H1 (cell line): ENCODE results near the gene NOC4L. TPM values are rescaled to one million over a fixed set of nuclear protein-coding genes. Genes with fewer than 3 reads are reported as not detected.

ENCODE experiments used
- CTCF ChIA-PET: fragments of 300-600 bp; sonication (Branson Sonifier 250); formaldehyde crosslinking; loops from one replicate; lab custom pipeline; 2021; ENCODE audit not compliant: partially characterized antibody; lab: Charles Lee
- POLR2A ChIA-PET: fragments of 300-600 bp; sonication (Branson Sonifier 250); formaldehyde crosslinking; loops from one replicate; lab custom pipeline; 2021; ENCODE audit warnings: inconsistent platforms; ENCODE audit not compliant: partially characterized antibody; lab: Charles Lee
- DNase-seq, 2 experiments: peaks; one replicate each; pipeline versions ENCODE4 v3.0.0 to v3.0.0-alpha.2; 2010 to 2022; ENCODE audit warnings: low spot score in 2 of 2, low read depth in 1 of 2, mixed read lengths in 1 of 2
- FAIRE-seq: peaks from 2 replicates; lab custom pipeline; 2011; peaks lifted over from hg19 to GRCh38; lab: Jason Lieb, UNC
- H2AFZ ChIP-seq: 2 replicates; pipeline ENCODE4 v1.8.1; 2012; ENCODE audit warnings: low read length, inconsistent platforms
- H2AK5ac ChIP-seq: 2 replicates; pipeline ENCODE4 v1.6.1; 2013; ENCODE audit warnings: low read depth, low read length
- H2BK120ac ChIP-seq: replicated peaks from 2 replicates; pipeline ENCODE3; 2013; ENCODE audit warnings: low read depth, low read length, inconsistent platforms
- H2BK12ac ChIP-seq: 2 replicates; pipeline ENCODE4 v1.6.1; 2013; ENCODE audit warnings: low read depth, low read length
- H2BK15ac ChIP-seq: 2 replicates; pipeline ENCODE4 v1.6.1; 2013; ENCODE audit warnings: low read length
- H2BK20ac ChIP-seq: 2 replicates; pipeline ENCODE4 v1.6.1; 2013; ENCODE audit warnings: low read length
- H2BK5ac ChIP-seq: 2 replicates; pipeline ENCODE4 v1.6.1; 2013; ENCODE audit warnings: low read depth, low read length
- H3K14ac ChIP-seq: 2 replicates; pipeline ENCODE4 v1.6.1; 2013; ENCODE audit warnings: inconsistent platforms; ENCODE audit not compliant: insufficient read length
- H3K18ac ChIP-seq: 2 replicates; pipeline ENCODE4 v1.6.1; 2013; ENCODE audit warnings: low read length; ENCODE audit errors: extremely low read depth
- H3K23ac ChIP-seq: 2 replicates; pipeline ENCODE4 v1.6.1; 2013; ENCODE audit warnings: inconsistent platforms; ENCODE audit not compliant: insufficient read length
- H3K23me2 ChIP-seq: 2 replicates; pipeline ENCODE4 v1.6.1; 2013; ENCODE audit warnings: low read depth, low read length
- H3K27ac ChIP-seq: 2 replicates; pipeline ENCODE4 v1.6.1; 2011; ENCODE audit warnings: low read depth, low read length, inconsistent platforms
- H3K27me3 ChIP-seq, 4 experiments: replicated peaks in 1 of 4; 1 replicate in 1 of 4; 2 replicates in 3 of 4; pipeline versions ENCODE4 v1.6.1 to v1.8.1; 2011 to 2013; ENCODE audit warnings: low read length in 3 of 4, mild to moderate bottlenecking in 3 of 4, inconsistent platforms in 2 of 4, mixed read lengths in 2 of 4, moderate library complexity in 1 of 4; ENCODE audit not compliant: control insufficient read depth in 3 of 4, insufficient read depth in 3 of 4; ENCODE audit errors: extremely low read depth in 1 of 4
- H3K36me3 ChIP-seq, 4 experiments: 2 replicates each; pipeline versions ENCODE4 v1.6.1 to v1.8.1; 2011 to 2013; ENCODE audit warnings: mild to moderate bottlenecking in 4 of 4, low read length in 3 of 4, moderate library complexity in 2 of 4, control low read depth in 1 of 4, inconsistent platforms in 1 of 4; ENCODE audit not compliant: insufficient read depth in 4 of 4, control insufficient read depth in 2 of 4
- H3K4ac ChIP-seq: replicated peaks from 2 replicates; pipeline ENCODE3; 2013; ENCODE audit warnings: low read length, low read depth, mixed read lengths, inconsistent platforms; ENCODE audit not compliant: insufficient read length
- H3K4me1 ChIP-seq, 4 experiments: replicated peaks in 1 of 4; 1 replicate in 1 of 4; 2 replicates in 3 of 4; pipeline versions ENCODE4 v1.6.1 to v1.8.1; 2011 to 2013; ENCODE audit warnings: low read length in 3 of 4, inconsistent platforms in 2 of 4, mixed read lengths in 1 of 4; ENCODE audit not compliant: insufficient read depth in 4 of 4, control insufficient read depth in 3 of 4
- H3K4me2 ChIP-seq, 2 experiments: 2 replicates each; pipeline versions ENCODE4 v1.6.1 to v1.8.1; 2011 to 2013; ENCODE audit warnings: low read depth in 2 of 2, low read length in 2 of 2, control low read depth in 1 of 2, inconsistent platforms in 1 of 2, mild to moderate bottlenecking in 1 of 2; ENCODE audit not compliant: insufficient read depth in 1 of 2
- H3K4me3 ChIP-seq, 4 experiments: fragments of 200-600, 300-600 bp in 1 of 4; sonication (generic), shearing (Covaris generic), sonication (Bioruptor Twin) in 1 of 4; 2 replicates each; pipeline versions ENCODE4 v1.5.1 to v1.8.1; 2011 to 2016; ENCODE audit warnings: low read length in 4 of 4, low read depth in 3 of 4, control low read depth in 2 of 4, inconsistent platforms in 2 of 4, mild to moderate bottlenecking in 2 of 4, mixed read lengths in 1 of 4, moderate library complexity in 1 of 4; ENCODE audit not compliant: insufficient read depth in 2 of 4; ENCODE audit errors: extremely low read depth in 1 of 4
- H3K56ac ChIP-seq: replicated peaks from 2 replicates; pipeline ENCODE3; 2013; ENCODE audit warnings: low read depth, mild to moderate bottlenecking, mixed read lengths, low read length, inconsistent platforms; ENCODE audit not compliant: insufficient read length
- H3K79me1 ChIP-seq: 2 replicates; pipeline ENCODE4 v1.6.1; 2013; ENCODE audit warnings: low read depth, low read length, control low read depth
- H3K79me2 ChIP-seq, 2 experiments: 2 replicates each; pipeline versions ENCODE4 v1.6.1 to v1.8.1; 2012 to 2013; ENCODE audit warnings: low read length in 2 of 2, mild to moderate bottlenecking in 2 of 2, inconsistent platforms in 1 of 2; ENCODE audit not compliant: insufficient read depth in 2 of 2, control insufficient read depth in 1 of 2
- H3K9ac ChIP-seq, 4 experiments: replicated peaks in 1 of 4; 1 replicate in 1 of 4; 2 replicates in 3 of 4; pipeline versions ENCODE4 v1.6.1 to v1.8.1; 2011 to 2013; ENCODE audit warnings: low read depth in 3 of 4, low read length in 3 of 4, control low read depth in 2 of 4, mild to moderate bottlenecking in 2 of 4, moderate library complexity in 2 of 4, inconsistent platforms in 1 of 4; ENCODE audit errors: extremely low read depth in 1 of 4
- H3K9me3 ChIP-seq, 2 experiments: 2 replicates each; pipeline versions ENCODE4 v1.6.1 to v1.8.1; 2012 to 2013; ENCODE audit warnings: mild to moderate bottlenecking in 2 of 2, moderate library complexity in 2 of 2, control low read depth in 1 of 2, inconsistent platforms in 1 of 2, low read depth in 1 of 2, low read length in 1 of 2, mixed read lengths in 1 of 2; ENCODE audit not compliant: insufficient read depth in 2 of 2
- H4K20me1 ChIP-seq, 2 experiments: replicated peaks in 1 of 2; 2 replicates each; pipeline versions ENCODE3 to v1.8.1; 2011 to 2013; ENCODE audit warnings: inconsistent platforms in 2 of 2, low read length in 2 of 2, mild to moderate bottlenecking in 1 of 2; ENCODE audit not compliant: insufficient read depth in 2 of 2, control insufficient read depth in 1 of 2
- H4K5ac ChIP-seq: 2 replicates; pipeline ENCODE4 v1.6.1; 2013; ENCODE audit warnings: low read length, low read depth, mixed read lengths, inconsistent platforms; ENCODE audit not compliant: insufficient read length
- H4K8ac ChIP-seq: 2 replicates; pipeline ENCODE4 v1.8.0; 2013; ENCODE audit warnings: mild to moderate bottlenecking, moderate library complexity, low read length, inconsistent platforms; ENCODE audit not compliant: insufficient read depth; ENCODE audit errors: extremely low read depth
- H4K91ac ChIP-seq: replicated peaks from 2 replicates; pipeline ENCODE3; 2013; ENCODE audit warnings: low read length, mixed read lengths, inconsistent platforms; ENCODE audit not compliant: insufficient read length
- WGBS, 2 experiments: shearing (Covaris generic) in 1 of 2; methylation state at CpG; one replicate each; pipeline versions ENCODE4 v1.1.6 to v1.1.7; 2013 to 2015; ENCODE audit warnings: low lambda C conversion rate in 2 of 2, mixed read lengths in 2 of 2, inconsistent platforms in 1 of 2, low coverage in 1 of 2, missing lambda C conversion rate in 1 of 2; ENCODE audit not compliant: insufficient replicate concordance in 2 of 2, insufficient coverage in 1 of 2, insufficient read length in 1 of 2; ENCODE audit errors: extremely low coverage in 1 of 2, missing lambda C conversion rate in 1 of 2; 5-methylcytosine and 5-hydroxymethylcytosine counted together
- polyA plus RNA-seq, 7 experiments: library from polyadenylated mRNA; depleted of rRNA in 3 of 7; stranded (reverse) in 5 of 7; unstranded in 2 of 7; fragments of >200 nt in 5 of 7; fragments of 200-250 nt in 2 of 7; gene quantifications; 1 replicate in 5 of 7; 2 replicates in 1 of 7; 4 replicates in 1 of 7; pipeline versions ENCODE4 v1.2.1 to v1.2.3, GENCODE V29; 2011 to 2013; ENCODE audit warnings: missing spikeins in 2 of 7, mixed read lengths in 2 of 7
- total RNA-seq: library from RNA; stranded (reverse); fragmentation: NEBNext Ultra II Directional; extraction: Animal tissue kit (Norgen Biotek cat#: 25700); gene quantifications from 2 replicates; pipeline ENCODE4 v1.2.1, GENCODE V29; 2021

The NOC4L gene
- total and polyA plus RNA-seq, 2 of the 8 experiments (the other 6 are each of a cell fraction or from before 2014, with no cell fraction given) = 26.8 to 40.3 TPM

DNA sequence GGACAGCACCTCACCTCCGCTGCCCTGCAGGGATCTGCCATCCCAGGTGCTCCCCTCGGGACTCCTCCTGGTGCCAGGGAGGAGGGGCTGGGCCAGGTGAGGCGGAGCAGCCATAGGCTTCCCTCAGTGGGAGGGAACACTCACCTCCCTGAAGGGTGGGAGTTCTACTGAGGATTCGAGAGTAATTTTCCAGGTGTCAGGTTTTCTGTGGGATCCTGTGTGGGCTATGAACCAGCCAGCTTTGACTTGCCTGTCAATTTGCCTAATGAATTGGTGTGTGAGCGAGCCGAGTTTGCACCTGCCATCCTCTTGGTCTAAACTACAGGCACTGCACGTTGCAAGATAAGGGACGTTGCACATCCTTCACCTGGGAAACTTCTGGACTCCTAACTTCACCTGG is 50.3 kb downstream of the NOC4L start:
- ChIA-PET POLR2A (no interaction called here), CTCF (interaction anchor here (0.7 to 2.5 kb wide), 23 partner anchors 10 to 444 kb away, joined by 3 to 23 read pairs (median 4); no protein-coding TSS in a partner anchor)
- Histone ChIP-seq H3K4me1 (peaks cover 0 to 10% (median 3%) of the 10 kb centered on the region in 4 experiments; a peak in 5 of 7 replicates), H3K79me1 (no peaks in the 10 kb centered on the region), H3K27ac (no peak overlapping the region), H2BK5ac (no peak overlapping the region), H3K79me2 (no peaks in the 10 kb centered on the region), H4K91ac (no peak overlapping the region), H2BK12ac (no peak overlapping the region), H3K36me3 (no peaks in the 10 kb centered on the region), H3K27me3 (peaks cover 2 to 44% (median 20%) of the 10 kb centered on the region in 4 experiments), H2BK15ac (no peak overlapping the region), H3K4ac (no peak overlapping the region), H3K9ac (no peak overlapping the region), H3K14ac (no peak overlapping the region), H4K5ac (no peak overlapping the region), H2AFZ (no peak overlapping the region), H3K56ac (no peak overlapping the region), H2BK20ac (no peak overlapping the region), H3K9me3 (peaks cover 11 to 15% of the 10 kb centered on the region in 2 experiments), H2BK120ac (no peak overlapping the region), H4K8ac (no peak overlapping the region), H3K4me2 (no peak overlapping the region), H3K4me3 (no peak overlapping the region), H3K18ac (no peak overlapping the region), H2AK5ac (no peak overlapping the region), H4K20me1 (no peaks in the 10 kb centered on the region), H3K23ac (no peak overlapping the region), H3K23me2 (peaks cover 3% of the 10 kb centered on the region; the same call in 1 of the 2 replicates)
- 86% methylated on average over 8 of the region's 8 CpGs; no CpG with 5 or more reads in 1 of the 2 experiments for WGBS, 2 experiments
- FAIRE-seq (no peak), DNase-seq (no peak)
